Activated naive CD4-positive, alpha-beta T cell treated with anti-CD3 and anti-CD28 coated beads for 36 hours (primary cell): Measurements from ENCODE around the gene RPL15. TPM values are rescaled to one million over a fixed set of nuclear protein-coding genes. Genes with fewer than 3 reads are reported as not detected.
"Not testable (repeated sequence)": the region's sequence is repeated elsewhere in the genome, so short reads cannot be mapped to it uniquely, and the experiment has no call there.

Experiments used
- CTCF ChIA-PET: fragments of 350-600 bp; sonication (Branson Sonifier 250); formaldehyde crosslinking; loops from one replicate; lab custom pipeline; 2021; ENCODE audit warnings: antibody characterized with exemption; lab: Charles Lee
- DNase-seq: peaks from one replicate; pipeline ENCODE4 v3.0.0-alpha.2; 2020
- H3K27ac Mint-ChIP-seq: one replicate; pipeline ENCODE4 v1.8.0; 2021; ENCODE audit warnings: mild to moderate bottlenecking, mixed read lengths
- H3K27me3 Mint-ChIP-seq: one replicate; pipeline ENCODE4 v1.8.0; 2021; ENCODE audit warnings: low read depth, mixed read lengths
- H3K36me3 Mint-ChIP-seq: one replicate; pipeline ENCODE4 v1.8.0; 2021; ENCODE audit warnings: low read depth, mixed read lengths
- H3K4me1 Mint-ChIP-seq: one replicate; pipeline ENCODE4 v1.8.0; 2021; ENCODE audit warnings: low read depth, mixed read lengths
- H3K4me3 Mint-ChIP-seq: one replicate; pipeline ENCODE4 v1.8.0; 2021; ENCODE audit warnings: mild to moderate bottlenecking, moderate library complexity, mixed read lengths
- H3K9me3 Mint-ChIP-seq: one replicate; pipeline ENCODE4 v1.8.0; 2021; ENCODE audit warnings: mixed read lengths
- intact Hi-C: fragments of 100-400 bp; cut with micrococcal nuclease; formaldehyde crosslinking; loops from one replicate; pipeline ENCODE4 v1.15.1; 2023
- total RNA-seq, 2 experiments: library from RNA; stranded (reverse); gene quantifications; one replicate each; pipeline ENCODE4 v1.2.3, GENCODE V29; 2021

Gene RPL15
- total RNA-seq, 2 experiments from 2014 or later = 2,861 to 2,959 TPM

- H3K4me3 Mint-ChIP-seq = peak overlapping the region; percentile 94
- CTCF ChIA-PET = interaction anchor here (1.2 kb wide), 1 partner anchor 110 kb away, joined by 3 read pairs; no protein-coding TSS in a partner anchor
- H3K27me3 Mint-ChIP-seq, H3K9me3 Mint-ChIP-seq: not testable (repeated sequence)
- intact Hi-C loops = loop anchor here (1.0 to 10.0 kb wide), 6 partner anchors 28 to 715 kb away; partner anchors contain the start of genes NR1D2 and UBE2E2
- DNase-seq = peak; percentile 79
- peaks cover 40% of the 10 kb centered on the region for H3K36me3 Mint-ChIP-seq
- peak overlapping the region; percentile 99 for H3K27ac Mint-ChIP-seq
- H3K4me1 Mint-ChIP-seq = peaks cover 45% of the 10 kb centered on the region
Measured at GRCh38 chr3:23917679-23918303, 859 bp downstream of the RPL15 start.

DNA sequence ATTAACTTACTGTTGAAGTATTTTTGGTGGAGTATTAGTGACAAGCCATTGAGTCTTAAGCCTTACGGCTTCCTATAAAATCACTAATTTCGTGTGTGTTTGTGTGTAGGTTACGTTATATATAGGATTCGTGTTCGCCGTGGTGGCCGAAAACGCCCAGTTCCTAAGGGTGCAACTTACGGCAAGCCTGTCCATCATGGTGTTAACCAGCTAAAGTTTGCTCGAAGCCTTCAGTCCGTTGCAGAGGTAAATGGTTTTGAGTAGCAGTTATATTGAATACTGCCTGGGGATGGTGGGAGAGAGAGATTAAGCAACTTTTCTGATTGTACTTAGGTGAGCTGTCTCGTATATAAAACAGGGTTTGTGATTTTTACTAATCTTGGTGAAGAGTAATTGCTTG lies 1.4 kb downstream of the RPL15 start:
- Mint-ChIP-seq H3K36me3 (peaks cover 40% of the 10 kb centered on the region), H3K4me1 (peaks cover 45% of the 10 kb centered on the region)
- DNase-seq = not testable (repeated sequence)

GRCh38 chr3:23919628-23920027 lies 2.7 kb downstream of the RPL15 start:
- intact Hi-C loops = loop anchor here (5.0 to 10.0 kb wide), 2 partner anchors 87 to 235 kb away; no protein-coding TSS in a partner anchor
- Mint-ChIP-seq H3K4me3 (peak overlapping the region; percentile 32), H3K4me1 (peaks cover 38% of the 10 kb centered on the region), H3K36me3 (peaks cover 40% of the 10 kb centered on the region), H3K27ac (peak overlapping the region; percentile 56), H3K9me3 (no peaks in the 10 kb centered on the region), H3K27me3 (no peaks in the 10 kb centered on the region)
- no peak for DNase-seq
- CTCF ChIA-PET = no interaction called here

More for the DNA sequence above, 1.4 kb downstream of the RPL15 start:
- intact Hi-C loops = loop anchor here (5.0 to 10.0 kb wide), 2 partner anchors 86 to 236 kb away; no protein-coding TSS in a partner anchor
- H3K4me3 Mint-ChIP-seq = peak overlapping the region; percentile 94
- H3K9me3 Mint-ChIP-seq, H3K27me3 Mint-ChIP-seq: not testable (repeated sequence)
- CTCF ChIA-PET = interaction anchor here (1.2 kb wide), 1 partner anchor 110 kb away, joined by 3 read pairs; no protein-coding TSS in a partner anchor
- peak overlapping the region; percentile 99 for H3K27ac Mint-ChIP-seq

- H3K27me3 Mint-ChIP-seq = no peaks in the 10 kb centered on the region
Measured at GRCh38 chr3:23920151-23920655, 3.3 kb downstream of the RPL15 start.

DNA sequence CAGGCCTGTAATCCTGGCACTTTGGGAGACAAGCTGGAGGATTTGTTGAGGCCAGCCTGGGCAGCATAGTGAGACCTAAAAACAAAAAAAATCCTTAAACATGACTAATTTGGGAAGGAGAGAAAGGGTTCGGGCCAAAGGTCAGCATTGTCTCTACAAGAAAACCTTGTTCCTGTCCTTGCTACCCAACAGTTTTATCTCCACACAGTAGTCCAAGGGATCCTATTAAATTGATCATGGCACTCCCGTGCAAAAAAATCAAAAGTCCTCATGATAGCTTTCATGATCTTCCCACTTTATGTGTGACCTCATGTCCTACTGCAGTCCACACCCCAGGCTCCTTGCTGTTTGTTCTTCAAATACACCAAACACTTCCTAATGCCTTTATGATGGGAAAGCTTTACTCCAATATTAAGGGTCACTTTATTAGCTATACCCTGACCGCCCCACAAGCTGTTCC lies 4.2 kb downstream of the RPL15 start:
- H3K27ac Mint-ChIP-seq = no peak overlapping the region
- DNase-seq = no peak
- H3K36me3 Mint-ChIP-seq = peaks cover 40% of the 10 kb centered on the region
- intact Hi-C loops = no loop called here
- H3K9me3 Mint-ChIP-seq = no peaks in the 10 kb centered on the region
- H3K4me3 Mint-ChIP-seq = no peak overlapping the region
- no peaks in the 10 kb centered on the region for H3K27me3 Mint-ChIP-seq
- CTCF ChIA-PET = interaction anchor here (0.7 kb wide), 2 partner anchors 21 to 25 kb away, joined by 3 to 6 read pairs; no protein-coding TSS in a partner anchor
- H3K4me1 Mint-ChIP-seq = peaks cover 25% of the 10 kb centered on the region

More at GRCh38 chr3:23920151-23920655, 3.3 kb downstream of the RPL15 start:
- Mint-ChIP-seq H3K4me3 (peak overlapping the region; percentile 32), H3K4me1 (peaks cover 32% of the 10 kb centered on the region), H3K36me3 (peaks cover 40% of the 10 kb centered on the region), H3K9me3 (no peaks in the 10 kb centered on the region), H3K27ac (peak overlapping the region; percentile 70)
- no peak for DNase-seq
- CTCF ChIA-PET = no interaction called here
- intact Hi-C loops = no loop called here

GRCh38 chr3:23923786-23924185 lies 6.9 kb downstream of the RPL15 start:
- DNase-seq = no peak
- peaks cover 22% of the 10 kb centered on the region for H3K36me3 Mint-ChIP-seq
- intact Hi-C loops = no loop called here
- CTCF ChIA-PET = interaction anchor here (1.1 to 1.7 kb wide), 2 partner anchors 26 to 35 kb away, joined by 3 to 4 read pairs; no protein-coding TSS in a partner anchor
- H3K9me3 Mint-ChIP-seq = no peaks in the 10 kb centered on the region
- no peaks in the 10 kb centered on the region for H3K27me3 Mint-ChIP-seq
- H3K4me3 Mint-ChIP-seq = no peak overlapping the region
- H3K27ac Mint-ChIP-seq = no peak overlapping the region
- H3K4me1 Mint-ChIP-seq = peaks cover 15% of the 10 kb centered on the region

- Mint-ChIP-seq H3K27me3 (no peaks in the 10 kb centered on the region), H3K4me3 (no peak overlapping the region), H3K9me3 (no peaks in the 10 kb centered on the region), H3K36me3 (peaks cover 2% of the 10 kb centered on the region), H3K27ac (no peak overlapping the region), H3K4me1 (no peaks in the 10 kb centered on the region)
- intact Hi-C loops = no loop called here
- CTCF ChIA-PET = no interaction called here
- DNase-seq = no peak
Measured at GRCh38 chr3:23926246-23926645, 9.3 kb downstream of the RPL15 start.

DNA sequence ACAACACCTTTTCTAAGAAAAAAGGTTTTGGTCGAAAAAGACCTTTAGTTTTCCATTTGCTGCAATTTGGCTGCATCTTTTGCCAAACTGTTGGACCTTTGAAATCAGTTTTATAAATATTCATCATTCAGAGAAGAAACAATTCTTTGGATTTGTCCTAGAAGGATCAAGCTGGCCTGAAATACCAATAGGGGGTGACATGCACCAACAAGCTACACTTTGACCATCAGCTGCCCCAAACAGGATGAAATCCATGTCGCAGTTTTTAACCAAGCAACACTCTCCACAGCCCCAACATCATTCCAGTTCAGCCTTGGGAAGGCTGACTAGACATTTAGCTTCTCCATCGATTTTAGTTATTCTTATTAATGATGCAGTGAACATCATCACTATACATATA lies 9.8 kb downstream of the RPL15 start:
- no peak overlapping the region for H3K27ac Mint-ChIP-seq
- no peaks in the 10 kb centered on the region for H3K36me3 Mint-ChIP-seq
- no peak overlapping the region for H3K4me3 Mint-ChIP-seq
- no peaks in the 10 kb centered on the region for H3K4me1 Mint-ChIP-seq
- H3K27me3 Mint-ChIP-seq = no peaks in the 10 kb centered on the region
- H3K9me3 Mint-ChIP-seq = no peaks in the 10 kb centered on the region
- intact Hi-C loops = no loop called here
- CTCF ChIA-PET = no interaction called here
- no peak for DNase-seq

GRCh38 chr3:23928524-23928923 lies 11.6 kb downstream of the RPL15 start:
- Mint-ChIP-seq H3K4me1 (no peaks in the 10 kb centered on the region), H3K4me3 (no peak overlapping the region), H3K27ac (no peak overlapping the region), H3K27me3 (no peaks in the 10 kb centered on the region), H3K36me3 (no peaks in the 10 kb centered on the region), H3K9me3 (no peaks in the 10 kb centered on the region)
- CTCF ChIA-PET = interaction anchor here (0.6 kb wide), 1 partner anchor 40 kb away, joined by 3 read pairs; no protein-coding TSS in a partner anchor
- intact Hi-C loops = no loop called here
- DNase-seq = no peak

DNA sequence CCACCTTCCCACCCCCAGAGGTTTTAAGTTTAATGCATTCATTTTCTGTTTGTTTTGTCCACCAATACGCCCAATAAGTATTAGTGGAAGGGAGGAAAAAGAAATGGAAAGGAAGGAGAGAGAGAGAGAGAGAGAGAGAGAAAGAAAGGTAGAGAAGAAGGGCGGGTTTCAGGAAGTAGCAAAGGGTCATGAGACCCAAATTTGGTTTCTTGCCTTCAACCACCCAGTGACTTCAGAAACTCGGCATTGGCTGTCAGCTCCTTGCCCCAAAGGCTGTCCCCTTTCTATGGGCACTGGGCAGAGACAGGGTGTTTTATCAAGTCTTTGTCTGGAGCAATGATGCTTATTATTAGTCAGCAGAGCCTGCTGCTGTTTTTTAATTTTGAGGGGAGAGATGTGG lies 14.7 kb downstream of the RPL15 start:
- Mint-ChIP-seq H3K27ac (no peak overlapping the region), H3K4me3 (no peak overlapping the region), H3K4me1 (no peaks in the 10 kb centered on the region), H3K9me3 (no peaks in the 10 kb centered on the region), H3K36me3 (no peaks in the 10 kb centered on the region), H3K27me3 (no peaks in the 10 kb centered on the region)
- DNase-seq = no peak
- CTCF ChIA-PET = no interaction called here
- intact Hi-C loops = no loop called here

- intact Hi-C loops = no loop called here
- H3K36me3 Mint-ChIP-seq = no peaks in the 10 kb centered on the region
- H3K4me3 Mint-ChIP-seq = no peak overlapping the region
- no peak for DNase-seq
- H3K27me3 Mint-ChIP-seq = no peaks in the 10 kb centered on the region
- H3K9me3 Mint-ChIP-seq = no peaks in the 10 kb centered on the region
- no peaks in the 10 kb centered on the region for H3K4me1 Mint-ChIP-seq
- no peak overlapping the region for H3K27ac Mint-ChIP-seq
- CTCF ChIA-PET = no interaction called here
Measured at GRCh38 chr3:23932571-23932970, 15.6 kb downstream of the RPL15 start.

DNA sequence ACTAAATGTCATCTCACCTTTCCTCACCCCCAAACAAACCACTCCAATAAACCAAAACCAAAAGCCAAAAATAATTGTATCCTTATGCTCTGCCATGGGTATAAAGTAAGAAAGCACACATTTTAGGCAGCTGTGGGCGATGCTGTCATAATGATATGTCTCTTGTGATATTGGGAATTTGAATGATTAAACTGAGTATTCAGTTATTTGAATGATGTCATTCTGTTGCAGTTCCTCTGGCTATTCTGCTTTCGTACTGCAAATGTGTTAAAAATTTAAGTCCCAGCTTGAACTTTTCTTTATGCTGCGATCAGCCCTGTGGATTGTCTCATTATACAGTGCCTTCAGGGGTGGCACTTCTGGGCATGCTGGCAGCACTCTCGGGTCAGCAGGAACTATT lies 17.3 kb downstream of the RPL15 start:
- no peak overlapping the region for H3K27ac Mint-ChIP-seq
- intact Hi-C loops = no loop called here
- H3K4me3 Mint-ChIP-seq = no peak overlapping the region
- peaks cover 4% of the 10 kb centered on the region for H3K9me3 Mint-ChIP-seq
- H3K4me1 Mint-ChIP-seq = no peaks in the 10 kb centered on the region
- H3K27me3 Mint-ChIP-seq = no peaks in the 10 kb centered on the region
- no peak for DNase-seq
- CTCF ChIA-PET = interaction anchor here (0.6 kb wide), 1 partner anchor 57 kb away, joined by 4 read pairs; no protein-coding TSS in a partner anchor
- no peaks in the 10 kb centered on the region for H3K36me3 Mint-ChIP-seq
